Measurements from ENCODE around the gene CAMTA1.

The CAMTA1 gene

DNA sequence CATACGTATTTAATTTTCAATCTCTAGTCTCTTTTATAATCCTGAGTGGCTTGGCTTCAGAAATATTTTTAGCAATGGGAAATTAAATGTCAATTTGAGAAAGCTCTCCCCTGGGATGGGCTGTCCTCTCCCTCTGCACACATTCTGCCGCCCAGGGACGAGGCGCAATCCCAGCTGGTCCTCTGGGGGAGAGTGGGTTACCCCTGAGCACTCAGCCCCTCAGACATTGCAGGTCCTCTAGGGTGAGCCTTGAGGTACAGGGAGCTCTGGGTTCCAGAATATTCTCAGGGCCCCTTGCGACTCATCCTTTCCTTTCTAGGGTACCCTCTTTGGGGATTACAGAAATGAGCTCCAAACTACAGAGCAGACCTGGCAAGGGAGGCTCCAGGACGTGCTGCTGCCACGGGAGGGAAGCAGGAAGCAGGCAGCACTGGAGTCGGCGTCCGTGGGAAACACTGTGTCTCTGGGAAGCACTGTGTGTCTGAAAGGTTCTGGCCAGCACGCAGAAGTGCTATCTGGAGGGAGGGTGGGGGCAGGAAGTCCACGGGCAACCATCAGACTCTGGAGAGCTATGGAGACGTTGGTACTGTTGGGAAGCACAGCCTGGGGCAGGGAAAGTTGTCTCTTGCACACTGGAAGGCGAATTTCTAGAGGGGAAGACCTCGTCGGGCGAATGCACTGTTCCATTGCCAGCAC, 642.5 kb downstream of the CAMTA1 start:
- DNase-seq (ENCODE audit: low read depth, low spot score) = no peak

- DNase-seq (ENCODE audit: low read depth, low spot score) = no peak
Observed at GRCh38 chr1:7429290-7429689, 644.0 kb downstream of the CAMTA1 start.

- DNase-seq (ENCODE audit: low read depth, low spot score) = no peak
Observed at GRCh38 chr1:7430047-7430608, 644.9 kb downstream of the CAMTA1 start.

- no peak for DNase-seq (ENCODE audit: low read depth, low spot score)
Observed at GRCh38 chr1:7430691-7431090, 645.4 kb downstream of the CAMTA1 start.

DNA sequence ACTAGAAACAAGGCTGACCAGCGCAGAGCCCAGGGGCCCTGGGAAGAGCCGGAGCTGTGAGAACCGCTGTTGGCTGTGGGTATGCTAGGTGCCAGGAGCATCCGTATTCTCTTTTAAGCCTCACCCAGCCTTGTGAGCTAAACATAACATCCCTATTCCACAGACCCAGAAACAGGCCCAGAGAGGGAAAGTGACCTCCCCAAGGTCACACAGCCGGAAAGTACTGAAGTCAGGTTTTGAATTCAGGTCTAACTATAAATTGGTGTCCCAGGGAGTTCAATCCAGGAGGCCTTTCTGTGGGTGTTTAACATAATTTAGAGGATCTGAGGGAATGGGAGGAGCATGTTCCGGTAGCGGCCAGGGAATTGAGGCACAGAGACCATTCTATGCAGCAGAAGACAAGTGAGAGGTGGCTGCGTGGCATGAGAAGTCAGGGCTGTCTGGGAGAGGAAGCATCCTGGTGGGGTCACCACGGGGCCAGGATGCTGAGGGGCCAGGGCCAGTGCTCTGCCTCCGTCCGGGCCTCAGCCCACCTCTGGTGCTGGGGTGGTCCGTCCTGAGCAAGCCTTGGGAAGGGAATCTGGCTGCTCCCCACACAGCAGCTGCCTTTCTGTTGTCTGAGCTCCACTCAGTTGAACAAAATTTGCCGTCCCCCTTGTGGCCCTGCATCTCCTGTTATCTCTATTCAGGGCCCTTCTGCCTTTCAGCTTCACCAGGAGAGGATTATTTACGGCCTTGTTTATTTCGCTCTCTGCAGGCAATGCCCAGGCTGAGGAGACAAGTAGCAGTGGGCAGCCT, 647.0 kb downstream of the CAMTA1 start:
- DNase-seq (ENCODE audit: low read depth, low spot score) = no peak

GRCh38 chr1:7432900-7433380, 647.7 kb downstream of the CAMTA1 start:
- no peak for DNase-seq (ENCODE audit: low read depth, low spot score)

- no peak for DNase-seq (ENCODE audit: low read depth, low spot score)
Observed at GRCh38 chr1:7434566-7434965, 649.3 kb downstream of the CAMTA1 start.

GRCh38 chr1:7435276-7436055, 650.2 kb downstream of the CAMTA1 start:
- DNase-seq (ENCODE audit: low read depth, low spot score) = no peak

DNA sequence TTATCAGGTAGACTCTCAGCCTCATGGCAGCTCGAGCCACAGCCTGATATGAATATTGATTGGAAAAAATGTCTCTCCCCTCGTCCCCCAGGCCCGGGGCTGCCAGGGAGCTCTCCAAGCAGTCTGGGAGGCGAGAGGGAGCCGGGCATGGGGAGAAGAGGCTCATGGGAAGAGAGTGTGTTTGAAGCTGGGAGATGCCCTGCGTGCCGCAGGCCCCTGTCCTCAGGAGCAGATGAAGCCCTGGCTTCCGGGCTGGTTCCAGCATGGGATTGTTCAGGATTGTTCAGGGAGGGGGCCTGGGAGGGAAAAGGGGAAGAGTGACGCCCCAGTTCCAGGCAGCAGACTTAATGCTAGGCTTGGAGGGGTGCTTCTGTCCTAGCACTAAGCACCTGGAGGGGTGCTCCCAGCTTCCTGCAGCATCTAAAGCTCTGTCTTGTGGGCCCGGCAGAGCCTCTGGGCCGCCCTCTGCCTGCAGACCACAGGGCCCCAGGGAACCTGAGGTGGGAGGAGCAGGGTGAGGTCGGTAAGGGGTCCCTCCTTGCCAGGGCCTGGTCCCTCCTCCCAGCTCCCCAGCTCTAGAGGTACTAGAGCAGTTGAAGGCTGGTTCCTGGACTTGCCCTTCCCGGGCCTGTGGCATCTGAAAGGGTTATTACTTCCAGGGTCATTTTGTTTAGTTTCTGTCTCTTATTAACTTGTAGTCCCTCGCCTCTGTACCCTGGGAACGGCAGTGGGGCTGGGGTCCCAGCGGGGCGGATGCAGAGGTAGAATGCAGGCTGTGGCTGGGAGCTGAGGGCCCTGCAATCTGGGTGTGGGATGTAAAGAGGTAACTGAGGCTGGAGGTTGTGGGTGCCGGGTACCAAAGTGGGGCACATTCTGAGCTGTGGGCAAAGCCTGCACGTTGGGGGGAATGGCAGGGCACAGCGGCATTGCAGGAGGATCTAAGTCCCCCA, 651.1 kb downstream of the CAMTA1 start:
- DNase-seq (ENCODE audit: low read depth, low spot score) = no peak

GRCh38 chr1:7437036-7437435, 651.8 kb downstream of the CAMTA1 start:
- DNase-seq (ENCODE audit: low read depth, low spot score) = no peak

DNA sequence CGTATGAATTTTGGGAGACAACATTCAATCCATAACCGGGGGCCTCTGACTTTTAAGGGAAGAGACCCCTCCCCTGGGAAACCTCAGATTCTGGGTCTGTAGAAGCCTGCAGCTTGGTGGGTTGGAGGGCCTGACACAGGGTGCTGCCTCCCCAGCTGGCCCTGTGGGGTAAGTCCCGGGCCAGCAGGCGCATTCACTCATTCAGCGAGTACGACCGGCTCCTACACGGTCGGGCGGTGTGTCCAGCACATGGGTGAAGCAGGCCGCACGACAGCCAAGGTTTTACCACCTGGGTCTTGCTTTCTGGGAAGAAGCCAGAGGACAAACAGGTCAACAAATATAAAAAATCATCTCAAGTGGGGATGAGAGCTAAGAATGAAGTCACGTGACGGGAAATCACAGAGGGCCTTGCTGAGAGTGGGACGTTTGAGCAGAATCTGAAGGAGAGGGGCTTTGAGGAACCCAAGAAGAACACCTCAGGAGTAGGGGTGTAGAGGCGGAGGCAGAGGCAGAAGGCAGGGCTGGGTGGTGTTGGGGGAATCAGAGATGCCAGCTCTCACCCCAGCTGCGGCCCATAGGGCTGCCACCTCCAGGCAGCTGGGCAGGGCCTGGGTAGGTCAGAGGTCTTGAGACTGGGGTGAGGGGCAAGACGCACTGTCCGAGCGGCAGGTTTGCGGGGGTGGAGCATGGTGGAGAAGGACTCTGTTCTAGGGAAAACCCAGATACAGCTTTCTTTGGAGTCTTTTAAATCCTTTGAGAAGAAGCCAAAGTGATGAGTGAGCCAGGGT, 652.5 kb downstream of the CAMTA1 start:
- DNase-seq (ENCODE audit: low read depth, low spot score) = no peak

- no peak for DNase-seq (ENCODE audit: low read depth, low spot score)
Observed at GRCh38 chr1:7438396-7438785, 653.1 kb downstream of the CAMTA1 start.

GRCh38 chr1:7438921-7439655, 653.8 kb downstream of the CAMTA1 start:
- no peak for DNase-seq (ENCODE audit: low read depth, low spot score)

DNA sequence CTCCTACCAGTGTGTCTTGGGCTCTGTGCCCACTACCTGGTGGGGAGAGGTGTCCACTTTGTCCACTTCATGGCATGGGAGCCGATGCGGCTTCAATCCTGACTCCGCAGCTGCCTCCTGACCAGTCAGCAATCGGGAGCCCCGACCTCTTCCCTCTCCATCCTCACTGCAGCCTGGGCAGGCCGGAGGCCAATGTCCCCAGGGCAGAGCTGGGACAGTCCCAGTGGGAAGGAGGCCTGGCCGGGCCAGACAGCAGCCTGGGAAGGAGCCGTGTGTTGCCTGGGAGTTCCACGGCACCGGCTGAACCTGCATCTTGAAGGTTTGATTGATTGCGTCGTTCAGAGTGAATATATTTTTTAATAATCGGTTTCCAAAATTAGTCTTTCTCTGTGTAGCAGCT, 654.9 kb downstream of the CAMTA1 start:
- no peak for DNase-seq (ENCODE audit: low read depth, low spot score)

DNA sequence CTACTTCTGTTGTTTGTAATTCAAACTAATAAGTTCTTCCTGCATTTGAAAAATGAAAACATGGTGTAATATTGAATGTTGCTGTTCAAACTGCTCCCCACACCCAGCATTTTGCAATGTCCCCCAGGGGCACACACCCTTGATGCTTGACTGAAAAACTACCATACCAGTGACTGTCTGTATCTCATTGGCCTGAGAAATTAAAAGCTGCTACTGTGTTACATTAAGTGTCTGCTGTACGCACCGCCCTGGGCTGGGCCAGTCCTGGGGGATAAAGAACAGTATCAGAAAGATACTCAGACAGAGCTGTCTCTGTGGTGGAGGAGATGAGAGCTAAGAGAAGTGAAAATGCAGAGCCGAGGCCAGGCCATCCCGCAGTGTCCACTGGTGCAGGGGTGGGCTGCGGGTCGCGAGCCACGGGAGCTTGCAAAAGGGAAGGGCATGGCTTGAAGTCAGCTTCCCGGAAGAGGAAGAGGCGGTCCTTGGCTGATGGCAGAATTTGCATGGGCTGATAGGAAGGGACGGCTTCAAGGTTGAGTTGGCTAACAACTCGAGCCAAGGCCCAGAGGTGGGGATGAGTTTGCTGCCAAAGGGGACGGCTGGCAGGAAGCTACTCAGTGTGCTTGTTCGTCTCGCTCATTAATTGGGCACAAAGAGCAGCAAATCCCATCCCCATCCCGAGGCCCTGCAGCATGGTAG, 656.0 kb downstream of the CAMTA1 start:
- DNase-seq (ENCODE audit: low read depth, low spot score) = no peak

DNA sequence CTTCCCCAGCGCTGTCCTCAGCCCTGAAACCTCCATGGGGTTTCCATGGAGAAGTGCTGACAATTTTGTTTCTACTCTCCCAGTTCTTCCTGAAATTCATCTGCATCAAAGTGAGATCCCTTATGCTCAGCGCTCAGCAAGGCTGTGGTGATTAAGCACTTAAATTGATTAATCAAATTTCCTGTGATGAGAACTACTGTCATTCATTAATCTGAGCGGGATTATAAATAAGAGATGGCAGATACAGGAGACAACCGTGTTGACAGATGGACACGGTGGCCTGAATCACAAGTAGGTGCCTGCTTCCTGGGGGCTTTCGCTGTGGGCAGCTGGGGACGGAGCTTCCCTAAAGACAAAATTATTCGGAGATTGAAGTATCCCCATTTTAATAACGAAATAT, 656.8 kb downstream of the CAMTA1 start:
- DNase-seq (ENCODE audit: low read depth, low spot score) = no peak

- DNase-seq (ENCODE audit: low read depth, low spot score) = no peak
Observed at GRCh38 chr1:7442918-7443317, 657.7 kb downstream of the CAMTA1 start.

DNA sequence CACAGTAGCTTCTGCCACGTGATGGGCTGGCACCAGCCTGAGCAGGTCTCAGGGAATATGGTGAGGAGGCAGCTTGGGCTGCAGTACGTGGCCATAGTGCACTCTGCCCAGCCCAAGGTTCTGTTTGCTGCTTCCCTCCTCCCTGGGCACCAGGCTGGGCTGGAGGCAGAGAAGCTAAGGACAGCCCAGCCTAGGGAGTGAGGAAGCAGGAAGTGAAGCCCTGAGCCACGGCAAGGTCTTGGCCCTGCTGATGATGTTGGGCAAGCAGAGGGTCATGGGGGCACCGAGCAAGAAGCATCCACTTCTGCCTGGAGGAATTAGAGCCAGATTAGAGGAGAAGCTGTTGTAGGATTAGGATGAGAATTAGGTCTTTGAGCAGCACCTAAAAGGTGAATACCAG, 659.1 kb downstream of the CAMTA1 start:
- DNase-seq (ENCODE audit: low read depth, low spot score) = no peak

DNA sequence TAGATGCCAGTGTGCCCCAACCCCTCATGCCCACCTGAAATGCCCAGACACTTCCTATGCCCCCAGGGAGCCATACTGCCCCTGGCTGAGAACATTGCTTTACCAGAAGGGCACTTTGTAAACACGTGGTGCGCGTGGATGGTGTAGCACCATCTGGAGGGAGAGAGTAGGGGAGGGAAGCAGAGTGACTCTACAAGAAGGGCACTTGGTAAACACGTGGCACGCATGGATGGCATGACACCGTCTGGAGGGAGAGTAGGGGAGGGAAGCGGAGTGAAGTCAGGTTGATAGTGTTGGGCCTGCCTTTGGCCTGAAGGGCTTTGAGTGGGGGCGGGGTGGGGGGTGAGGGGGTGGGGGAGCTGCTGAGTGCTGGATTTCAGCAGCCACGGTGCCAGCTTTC, 661.8 kb downstream of the CAMTA1 start:
- no peak for DNase-seq (ENCODE audit: low read depth, low spot score)
